GM12878 (cell line): ENCODE results near the gene KRTAP12-1.
"Not testable (repeated sequence)": the region's sequence is repeated elsewhere in the genome, so short reads cannot be mapped to it uniquely, and the experiment has no call there.

Experiments used
- TF ChIP-seq, protein P1 (sequence below): IDR thresholded peaks from 2 replicates; pipeline ENCODE4 v1.6.1; 2011; ENCODE audit warnings: low read depth, mild to moderate bottlenecking, low read length, moderate library complexity, borderline replicate concordance; ENCODE audit errors: extremely low read depth
- TF ChIP-seq, protein P2 (sequence below), 3 experiments: IDR thresholded peaks in 2 of 3; conservative IDR thresholded peaks in 1 of 3; 2 replicates each; pipeline ENCODE4 v1.5.1; 2011; ENCODE audit warnings: low read depth in 3 of 3, low read length in 3 of 3, mild to moderate bottlenecking in 3 of 3, control low read depth in 2 of 3, moderate library complexity in 2 of 3, inconsistent platforms in 1 of 3, mixed read lengths in 1 of 3; ENCODE audit not compliant: control insufficient read depth in 2 of 3, insufficient read depth in 1 of 3; ENCODE audit errors: extremely low read depth in 1 of 3

DNA sequence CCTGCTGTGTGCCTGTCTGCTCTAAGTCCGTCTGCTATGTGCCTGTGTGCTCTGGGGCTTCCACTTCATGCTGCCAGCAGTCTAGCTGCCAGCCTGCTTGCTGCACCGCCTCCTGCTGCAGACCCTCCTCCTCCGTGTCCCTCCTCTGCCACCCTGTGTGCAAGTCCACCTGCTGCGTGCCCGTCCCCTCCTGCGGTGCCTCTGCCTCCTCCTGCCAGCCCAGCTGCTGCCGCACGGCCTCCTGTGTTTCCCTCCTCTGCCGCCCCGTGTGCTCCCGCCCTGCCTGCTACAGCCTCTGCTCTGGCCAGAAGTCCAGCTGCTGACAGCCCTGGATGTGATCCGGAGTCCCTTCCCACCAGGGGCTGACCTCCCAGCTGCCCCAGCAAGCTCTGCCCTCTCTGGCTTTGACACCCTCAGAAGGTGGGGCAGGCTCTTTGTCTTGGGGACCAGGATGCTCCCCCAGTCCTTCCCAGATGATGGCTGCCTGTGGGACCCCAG is 44.1 kb downstream of the KRTAP12-1 start:
- TF ChIP-seq, protein P1, sequence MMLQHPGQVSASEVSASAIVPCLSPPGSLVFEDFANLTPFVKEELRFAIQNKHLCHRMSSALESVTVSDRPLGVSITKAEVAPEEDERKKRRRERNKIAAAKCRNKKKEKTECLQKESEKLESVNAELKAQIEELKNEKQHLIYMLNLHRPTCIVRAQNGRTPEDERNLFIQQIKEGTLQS, result not testable (repeated sequence)
- TF ChIP-seq, protein P2, sequence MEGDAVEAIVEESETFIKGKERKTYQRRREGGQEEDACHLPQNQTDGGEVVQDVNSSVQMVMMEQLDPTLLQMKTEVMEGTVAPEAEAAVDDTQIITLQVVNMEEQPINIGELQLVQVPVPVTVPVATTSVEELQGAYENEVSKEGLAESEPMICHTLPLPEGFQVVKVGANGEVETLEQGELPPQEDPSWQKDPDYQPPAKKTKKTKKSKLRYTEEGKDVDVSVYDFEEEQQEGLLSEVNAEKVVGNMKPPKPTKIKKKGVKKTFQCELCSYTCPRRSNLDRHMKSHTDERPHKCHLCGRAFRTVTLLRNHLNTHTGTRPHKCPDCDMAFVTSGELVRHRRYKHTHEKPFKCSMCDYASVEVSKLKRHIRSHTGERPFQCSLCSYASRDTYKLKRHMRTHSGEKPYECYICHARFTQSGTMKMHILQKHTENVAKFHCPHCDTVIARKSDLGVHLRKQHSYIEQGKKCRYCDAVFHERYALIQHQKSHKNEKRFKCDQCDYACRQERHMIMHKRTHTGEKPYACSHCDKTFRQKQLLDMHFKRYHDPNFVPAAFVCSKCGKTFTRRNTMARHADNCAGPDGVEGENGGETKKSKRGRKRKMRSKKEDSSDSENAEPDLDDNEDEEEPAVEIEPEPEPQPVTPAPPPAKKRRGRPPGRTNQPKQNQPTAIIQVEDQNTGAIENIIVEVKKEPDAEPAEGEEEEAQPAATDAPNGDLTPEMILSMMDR (IDR thresholded peaks at IDR 0.05 in 2 of 3, conservative IDR thresholded peaks at IDR 0.05 in 1 of 3; ENCODE audit: control insufficient read depth in 2 of 3, extremely low read depth in 1 of 3, insufficient read depth in 1 of 3, low read depth in 3 of 3, low read length in 3 of 3), result not testable (repeated sequence)
